ENCODE data around the gene PIAS1.
A peak's percentile ranks its signal among the peaks of the same experiment; 100 is the strongest.

PIAS1 gene

DNA sequence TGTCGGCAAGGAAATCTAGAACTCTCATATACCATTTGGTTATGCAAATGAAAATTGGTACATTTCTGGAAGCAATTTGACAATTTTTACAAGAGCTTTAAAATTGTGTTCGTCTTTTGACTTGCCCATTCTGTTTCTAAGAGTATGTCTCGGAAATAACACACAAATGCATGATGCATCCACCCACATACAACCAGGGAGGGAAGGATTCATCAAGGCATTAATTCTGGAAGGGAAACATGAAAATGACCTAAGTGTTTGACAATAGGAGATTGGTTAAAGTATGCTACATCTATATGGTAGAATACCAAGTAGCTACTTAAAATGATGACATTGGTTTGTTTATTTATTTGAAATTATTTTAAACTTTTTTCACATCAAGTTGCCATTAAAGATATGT lies 58.6 kb downstream of the PIAS1 start:
- H2BK15ac ChIP-seq (ENCODE audit: low read depth, poor library complexity, severe bottlenecking), result no peak overlapping the region
- no peak overlapping the region for H3K27ac ChIP-seq (ENCODE audit: low read length, poor library complexity, severe bottlenecking)
- H3K27me3 ChIP-seq (ENCODE audit: control insufficient read depth in 1 of 2, insufficient read depth in 1 of 2, low read length in 2 of 2), result no peaks in the 10 kb centered on the region
- no peak overlapping the region for H2BK120ac ChIP-seq (ENCODE audit: low read depth, low read length)
- no peak overlapping the region for H3K18ac ChIP-seq (ENCODE audit: low read depth in 1 of 2, low read length in 2 of 2)
- H2AFZ ChIP-seq (ENCODE audit: low read depth, low read length), result no peak overlapping the region
- WGBS, result 100% methylated on average over 1 of the region's 3 CpGs
- H4K91ac ChIP-seq (ENCODE audit: low read length), result no peak overlapping the region
- no peaks in the 10 kb centered on the region for H3K9me3 ChIP-seq (ENCODE audit: control insufficient read depth, low read length)
- H3K79me1 ChIP-seq (replicated peaks; ENCODE audit: low read length, poor library complexity, severe bottlenecking), result peaks cover 7% of the 10 kb centered on the region
- no peak overlapping the region for H2AK5ac ChIP-seq (ENCODE audit: low read length, severe bottlenecking)
- H2BK5ac ChIP-seq (ENCODE audit: low read depth, low read length, poor library complexity, severe bottlenecking), result no peak overlapping the region
- H2BK12ac ChIP-seq (ENCODE audit: low read length in 2 of 2), result no peak overlapping the region
- DNase-seq, result no peak
- no peak overlapping the region for H3K4ac ChIP-seq (ENCODE audit: low read depth in 1 of 2, low read length in 2 of 2)
- H3K4me1 ChIP-seq (ENCODE audit: control insufficient read depth, insufficient read depth, low read depth, low read length), result no peaks in the 10 kb centered on the region
- H3K4me3 ChIP-seq (ENCODE audit: insufficient read depth in 1 of 2, low read depth in 1 of 2, low read length in 2 of 2), result no peak overlapping the region
- H4K8ac ChIP-seq (ENCODE audit: low read length), result no peak overlapping the region
- H3K23ac ChIP-seq (ENCODE audit: low read length in 2 of 2), result no peak overlapping the region
- H3K9ac ChIP-seq (ENCODE audit: low read length), result peak overlapping the region; percentile 49
- no peaks in the 10 kb centered on the region for H3K36me3 ChIP-seq (ENCODE audit: control insufficient read depth in 1 of 2, insufficient read depth in 2 of 2, low read depth in 1 of 2, low read length in 2 of 2)
- H3K4me2 ChIP-seq (ENCODE audit: low read length, poor library complexity, severe bottlenecking), result no peak overlapping the region
- no peak overlapping the region for H3K14ac ChIP-seq (ENCODE audit: low read length in 2 of 2)

DNA sequence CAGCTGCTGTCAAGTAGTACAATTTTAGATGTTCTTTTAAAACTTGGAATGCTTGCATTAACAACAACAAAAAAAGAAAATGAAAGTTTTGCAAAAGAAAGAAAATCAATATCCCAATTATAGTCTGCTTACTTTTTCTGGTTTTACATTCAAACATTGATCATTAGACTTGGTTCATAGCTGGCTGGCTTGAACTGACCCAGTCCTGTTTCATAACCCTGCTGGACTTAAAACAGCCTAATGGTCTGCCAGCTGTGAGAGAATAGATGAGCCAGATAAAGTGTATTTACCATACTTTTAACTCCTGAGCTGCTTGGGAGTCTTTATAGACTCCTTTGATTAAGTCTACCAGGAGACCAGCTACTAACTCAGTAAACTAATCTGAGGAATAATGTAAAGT lies 59.2 kb downstream of the PIAS1 start:
- Histone ChIP-seq H3K4me1 (ENCODE audit: control insufficient read depth, insufficient read depth, low read depth, low read length) (no peaks in the 10 kb centered on the region), H3K23ac (ENCODE audit: low read length in 2 of 2) (no peak overlapping the region), H2AFZ (ENCODE audit: low read depth, low read length) (no peak overlapping the region), H4K91ac (ENCODE audit: low read length) (no peak overlapping the region), H3K9me3 (ENCODE audit: control insufficient read depth, low read length) (no peaks in the 10 kb centered on the region), H3K14ac (ENCODE audit: low read length in 2 of 2) (no peak overlapping the region), H3K27ac (ENCODE audit: low read length, poor library complexity, severe bottlenecking) (no peak overlapping the region), H3K4me2 (ENCODE audit: low read length, poor library complexity, severe bottlenecking) (no peak overlapping the region), H3K9ac (ENCODE audit: low read length) (peak overlapping the region; percentile 91), H2BK15ac (ENCODE audit: low read depth, poor library complexity, severe bottlenecking) (no peak overlapping the region), H2BK12ac (ENCODE audit: low read length in 2 of 2) (no peak overlapping the region), H2BK120ac (ENCODE audit: low read depth, low read length) (no peak overlapping the region), H3K79me1 (replicated peaks; ENCODE audit: low read length, poor library complexity, severe bottlenecking) (peaks cover 7% of the 10 kb centered on the region), H2AK5ac (ENCODE audit: low read length, severe bottlenecking) (no peak overlapping the region), H3K36me3 (ENCODE audit: control insufficient read depth in 1 of 2, insufficient read depth in 2 of 2, low read depth in 1 of 2, low read length in 2 of 2) (no peaks in the 10 kb centered on the region), H3K4ac (ENCODE audit: low read depth in 1 of 2, low read length in 2 of 2) (no peak overlapping the region), H3K18ac (ENCODE audit: low read depth in 1 of 2, low read length in 2 of 2) (no peak overlapping the region), H3K27me3 (ENCODE audit: control insufficient read depth in 1 of 2, insufficient read depth in 1 of 2, low read length in 2 of 2) (no peaks in the 10 kb centered on the region), H3K4me3 (ENCODE audit: insufficient read depth in 1 of 2, low read depth in 1 of 2, low read length in 2 of 2) (peak overlapping the region in 1 of 2 experiments; percentile 74), H2BK5ac (ENCODE audit: low read depth, low read length, poor library complexity, severe bottlenecking) (no peak overlapping the region), H4K8ac (ENCODE audit: low read length) (no peak overlapping the region)
- peak; percentile 54 for DNase-seq

DNA sequence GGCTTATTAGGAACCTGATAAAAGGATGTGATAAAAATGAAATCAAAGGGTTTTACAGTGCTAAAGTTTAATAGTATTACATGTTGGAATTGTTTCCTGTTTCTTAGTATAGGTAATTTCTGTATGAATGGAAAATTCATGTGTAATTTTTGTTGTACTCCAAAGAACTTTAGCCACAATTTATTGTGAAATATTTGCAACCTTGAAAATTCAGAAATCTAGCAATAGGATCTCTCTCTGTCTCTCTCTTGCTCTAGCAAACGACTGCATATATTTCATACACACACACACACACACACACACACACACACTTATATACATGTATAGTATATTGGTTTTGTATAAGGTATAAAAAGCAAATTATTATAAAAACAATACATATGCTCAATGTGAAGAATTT lies 59.6 kb downstream of the PIAS1 start:
- DNase-seq, result peak; percentile 30
- peaks cover 7% of the 10 kb centered on the region for H3K79me1 ChIP-seq (replicated peaks; ENCODE audit: low read length, poor library complexity, severe bottlenecking)
- H3K18ac ChIP-seq (ENCODE audit: low read depth in 1 of 2, low read length in 2 of 2), result no peak overlapping the region
- H3K23ac ChIP-seq (ENCODE audit: low read length in 2 of 2), result no peak overlapping the region
- no peak overlapping the region for H3K4ac ChIP-seq (ENCODE audit: low read depth in 1 of 2, low read length in 2 of 2)
- no peak overlapping the region for H2AFZ ChIP-seq (ENCODE audit: low read depth, low read length)
- WGBS, result no CpG with 5 or more reads among the region's 1 CpG
- peak overlapping the region in 1 of 2 experiments; percentile 74 for H3K4me3 ChIP-seq (ENCODE audit: insufficient read depth in 1 of 2, low read depth in 1 of 2, low read length in 2 of 2)
- H4K8ac ChIP-seq (ENCODE audit: low read length), result no peak overlapping the region
- no peak overlapping the region for H3K4me2 ChIP-seq (ENCODE audit: low read length, poor library complexity, severe bottlenecking)
- H2AK5ac ChIP-seq (ENCODE audit: low read length, severe bottlenecking), result no peak overlapping the region
- H3K27me3 ChIP-seq (ENCODE audit: control insufficient read depth in 1 of 2, insufficient read depth in 1 of 2, low read length in 2 of 2), result no peaks in the 10 kb centered on the region
- H3K27ac ChIP-seq (ENCODE audit: low read length, poor library complexity, severe bottlenecking), result no peak overlapping the region
- H2BK5ac ChIP-seq (ENCODE audit: low read depth, low read length, poor library complexity, severe bottlenecking), result no peak overlapping the region
- no peak overlapping the region for H3K14ac ChIP-seq (ENCODE audit: low read length in 2 of 2)
- H3K9me3 ChIP-seq (ENCODE audit: control insufficient read depth, low read length), result no peaks in the 10 kb centered on the region
- no peak overlapping the region for H2BK15ac ChIP-seq (ENCODE audit: low read depth, poor library complexity, severe bottlenecking)
- H3K36me3 ChIP-seq (ENCODE audit: control insufficient read depth in 1 of 2, insufficient read depth in 2 of 2, low read depth in 1 of 2, low read length in 2 of 2), result no peaks in the 10 kb centered on the region
- peak overlapping the region; percentile 91 for H3K9ac ChIP-seq (ENCODE audit: low read length)
- no peak overlapping the region for H4K91ac ChIP-seq (ENCODE audit: low read length)
- no peak overlapping the region for H2BK120ac ChIP-seq (ENCODE audit: low read depth, low read length)
- H3K4me1 ChIP-seq (ENCODE audit: control insufficient read depth, insufficient read depth, low read depth, low read length), result no peaks in the 10 kb centered on the region
- no peak overlapping the region for H2BK12ac ChIP-seq (ENCODE audit: low read length in 2 of 2)

DNA sequence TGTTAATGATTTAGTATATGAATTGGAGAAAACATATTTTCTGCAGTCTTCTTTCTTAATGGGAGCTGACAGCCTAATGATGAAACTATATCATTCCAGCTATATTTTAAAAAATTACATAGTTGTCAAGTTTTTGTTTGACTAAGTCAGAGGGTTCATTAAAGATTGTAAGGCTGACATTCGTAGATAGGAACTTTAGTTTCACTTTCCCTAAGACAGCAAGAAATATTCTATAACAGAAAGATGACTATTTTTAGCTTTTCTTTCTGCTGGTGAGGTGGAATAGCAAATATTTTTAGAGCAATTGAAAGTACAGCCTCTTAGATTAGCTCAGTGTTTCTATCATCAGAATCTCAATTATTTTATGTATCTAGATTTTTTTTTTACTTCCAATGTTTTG lies 60.2 kb downstream of the PIAS1 start:
- H3K4me3 ChIP-seq (ENCODE audit: insufficient read depth in 1 of 2, low read depth in 1 of 2, low read length in 2 of 2), result peak overlapping the region in 1 of 2 experiments; percentile 74
- no peaks in the 10 kb centered on the region for H3K27me3 ChIP-seq (ENCODE audit: control insufficient read depth in 1 of 2, insufficient read depth in 1 of 2, low read length in 2 of 2)
- H3K4ac ChIP-seq (ENCODE audit: low read depth in 1 of 2, low read length in 2 of 2), result no peak overlapping the region
- H3K23ac ChIP-seq (ENCODE audit: low read length in 2 of 2), result no peak overlapping the region
- H3K4me2 ChIP-seq (ENCODE audit: low read length, poor library complexity, severe bottlenecking), result no peak overlapping the region
- no peaks in the 10 kb centered on the region for H3K4me1 ChIP-seq (ENCODE audit: control insufficient read depth, insufficient read depth, low read depth, low read length)
- H3K79me1 ChIP-seq (replicated peaks; ENCODE audit: low read length, poor library complexity, severe bottlenecking), result peaks cover 7% of the 10 kb centered on the region
- no peaks in the 10 kb centered on the region for H3K9me3 ChIP-seq (ENCODE audit: control insufficient read depth, low read length)
- H2AK5ac ChIP-seq (ENCODE audit: low read length, severe bottlenecking), result no peak overlapping the region
- H3K14ac ChIP-seq (ENCODE audit: low read length in 2 of 2), result no peak overlapping the region
- no peak overlapping the region for H3K27ac ChIP-seq (ENCODE audit: low read length, poor library complexity, severe bottlenecking)
- H4K8ac ChIP-seq (ENCODE audit: low read length), result no peak overlapping the region
- no peak overlapping the region for H2AFZ ChIP-seq (ENCODE audit: low read depth, low read length)
- no peak overlapping the region for H2BK5ac ChIP-seq (ENCODE audit: low read depth, low read length, poor library complexity, severe bottlenecking)
- no peak overlapping the region for H2BK12ac ChIP-seq (ENCODE audit: low read length in 2 of 2)
- peak overlapping the region; percentile 91 for H3K9ac ChIP-seq (ENCODE audit: low read length)
- DNase-seq, result peak; percentile 61
- no peak overlapping the region for H4K91ac ChIP-seq (ENCODE audit: low read length)
- WGBS, result no CpG with 5 or more reads among the region's 1 CpG
- H2BK15ac ChIP-seq (ENCODE audit: low read depth, poor library complexity, severe bottlenecking), result no peak overlapping the region
- no peaks in the 10 kb centered on the region for H3K36me3 ChIP-seq (ENCODE audit: control insufficient read depth in 1 of 2, insufficient read depth in 2 of 2, low read depth in 1 of 2, low read length in 2 of 2)
- H3K18ac ChIP-seq (ENCODE audit: low read depth in 1 of 2, low read length in 2 of 2), result no peak overlapping the region
- H2BK120ac ChIP-seq (ENCODE audit: low read depth, low read length), result no peak overlapping the region

Data from mesenchymal stem cell (in vitro differentiated cells and primary cell).